CD14-positive monocyte (primary cell): ENCODE measurements around the gene RAB6A. TPM values are rescaled to one million over a fixed set of nuclear protein-coding genes. Genes with fewer than 3 reads are reported as not detected.
A peak's percentile ranks its signal among the peaks of the same experiment; 100 is the strongest.

Source experiments
- DNase-seq, 3 donors: peaks; one replicate each; pipeline ENCODE4 v3.0.0-alpha.2; 2011 to 2022
- H2AFZ ChIP-seq: 2 replicates; pipeline ENCODE4 v1.6.0; 2012; ENCODE audit warnings: mild to moderate bottlenecking, low read depth, low read length, inconsistent platforms; ENCODE audit not compliant: insufficient read depth, poor library complexity, severe bottlenecking
- H3K27ac ChIP-seq, 2 donors: 1 replicate in 1 of 2; 2 replicates in 1 of 2; pipeline ENCODE4 v1.5.1; 2012 to 2013; ENCODE audit warnings: low read length in 2 of 2, control low read depth in 1 of 2, inconsistent platforms in 1 of 2, low read depth in 1 of 2, mild to moderate bottlenecking in 1 of 2
- H3K27me3 ChIP-seq, 2 donors: one replicate each; pipeline versions ENCODE4 v1.6.0 to v1.6.1; 2011 to 2013; ENCODE audit warnings: low read length in 2 of 2; ENCODE audit not compliant: control insufficient read depth in 2 of 2, insufficient read depth in 2 of 2
- H3K36me3 ChIP-seq, 2 donors: replicated peaks in 1 of 2; 1 replicate in 1 of 2; 2 replicates in 1 of 2; pipeline versions ENCODE4 v1.5.1 to v1.6.1; 2012 to 2013; ENCODE audit warnings: low read length in 2 of 2, control low read depth in 1 of 2, inconsistent platforms in 1 of 2, mild to moderate bottlenecking in 1 of 2; ENCODE audit not compliant: insufficient read depth in 2 of 2, control insufficient read depth in 1 of 2
- H3K4me1 ChIP-seq, 2 donors: 1 replicate in 1 of 2; 2 replicates in 1 of 2; pipeline versions ENCODE4 v1.5.1 to v1.6.1; 2012 to 2013; ENCODE audit warnings: low read length in 2 of 2, control low read depth in 1 of 2, inconsistent platforms in 1 of 2, mild to moderate bottlenecking in 1 of 2, moderate library complexity in 1 of 2; ENCODE audit not compliant: insufficient read depth in 2 of 2, control insufficient read depth in 1 of 2
- H3K4me2 ChIP-seq: replicated peaks from 2 replicates; pipeline ENCODE3; 2012; ENCODE audit warnings: low read length, moderate library complexity, mild to moderate bottlenecking; ENCODE audit not compliant: poor library complexity, severe bottlenecking; ENCODE audit errors: extremely low read depth
- H3K4me3 ChIP-seq, 3 experiments: fragments of 200-600 bp in 1 of 3; sonication (generic) in 1 of 3; replicated peaks in 1 of 3; 1 replicate in 2 of 3; 2 replicates in 1 of 3; pipeline ENCODE4 v1.5.1; 2011 to 2013; ENCODE audit warnings: low read length in 3 of 3, mild to moderate bottlenecking in 3 of 3, control low read depth in 2 of 3, low read depth in 2 of 3, inconsistent platforms in 1 of 3, moderate library complexity in 1 of 3
- H3K79me2 ChIP-seq: 2 replicates; pipeline ENCODE4 v1.6.0; 2012; ENCODE audit warnings: mild to moderate bottlenecking, control low read depth, inconsistent platforms, low read length, moderate library complexity; ENCODE audit not compliant: insufficient read depth
- H3K9ac ChIP-seq: 2 replicates; pipeline ENCODE4 v1.6.0; 2017; ENCODE audit warnings: low read length, mild to moderate bottlenecking; ENCODE audit not compliant: insufficient read depth, poor library complexity, severe bottlenecking
- H3K9me3 ChIP-seq, 2 donors: replicated peaks in 1 of 2; 1 replicate in 1 of 2; 2 replicates in 1 of 2; pipeline versions ENCODE4 v1.5.1 to v1.6.1; 2012 to 2013; ENCODE audit warnings: low read length in 2 of 2, control low read depth in 1 of 2; ENCODE audit not compliant: control insufficient read depth in 1 of 2, insufficient read depth in 1 of 2
- H4K20me1 ChIP-seq: 2 replicates; pipeline ENCODE4 v1.6.0; 2012; ENCODE audit warnings: mild to moderate bottlenecking, low read length, control low read depth, moderate library complexity; ENCODE audit not compliant: insufficient read depth
- H3K27ac Mint-ChIP-seq, 7 donors: one replicate each; pipeline ENCODE4 v1.8.0; 2020; ENCODE audit warnings: mild to moderate bottlenecking in 7 of 7, mixed read lengths in 7 of 7, moderate library complexity in 6 of 7, inconsistent platforms in 2 of 7
- H3K27me3 Mint-ChIP-seq, 3 donors: one replicate each; pipeline ENCODE4 v1.8.0; 2021 to 2022; ENCODE audit warnings: low read depth in 3 of 3, mild to moderate bottlenecking in 3 of 3, mixed read lengths in 3 of 3, moderate library complexity in 3 of 3, inconsistent platforms in 1 of 3
- H3K36me3 Mint-ChIP-seq, 2 donors: one replicate each; pipeline ENCODE4 v1.8.0; 2020; ENCODE audit warnings: mixed read lengths in 2 of 2, inconsistent platforms in 1 of 2, mild to moderate bottlenecking in 1 of 2
- H3K4me1 Mint-ChIP-seq: one replicate; pipeline ENCODE4 v1.8.0; 2020; ENCODE audit warnings: mild to moderate bottlenecking, mixed read lengths
- H3K4me3 Mint-ChIP-seq, 2 donors: one replicate each; pipeline ENCODE4 v1.8.0; 2020; ENCODE audit warnings: mild to moderate bottlenecking in 2 of 2, mixed read lengths in 2 of 2, moderate library complexity in 1 of 2
- H3K9me3 Mint-ChIP-seq, 7 donors: one replicate each; pipeline ENCODE4 v1.8.0; 2020 to 2022; ENCODE audit warnings: mixed read lengths in 7 of 7, mild to moderate bottlenecking in 6 of 7, moderate library complexity in 6 of 7, inconsistent platforms in 2 of 7
- WGBS: methylation state at CpG from one replicate; pipeline ENCODE4 v1.1.5; 2013; ENCODE audit warnings: missing lambda C conversion rate; ENCODE audit not compliant: insufficient coverage; 5-methylcytosine and 5-hydroxymethylcytosine counted together
- intact Hi-C, 2 donors: fragments of 100-400 bp; cut with micrococcal nuclease; formaldehyde crosslinking; loops; one replicate each; pipeline versions ENCODE4 v1.15.0 to v1.15.1; 2023
- polyA plus RNA-seq, 3 donors: library from polyadenylated mRNA; depleted of rRNA in 1 of 3; unstranded in 2 of 3; stranded (reverse) in 1 of 3; fragments of 300-500 nt in 2 of 3; fragments of >200 nt in 1 of 3; fragmentation: Illumina TruSeq in 2 of 3; gene quantifications; 1 replicate in 2 of 3; 2 replicates in 1 of 3; pipeline ENCODE4 v1.2.3, GENCODE V29; 2012 to 2021
- TF ChIP-seq, protein P1 (sequence below): fragments of 200-600 bp; IDR thresholded peaks from one replicate; pipeline ENCODE4 v1.8.0; 2022; ENCODE audit warnings: antibody characterized with exemption, mild to moderate bottlenecking

Gene RAB6A
- polyA plus RNA-seq, 3 donors: 38.3 to 91.3 (median 78.6) TPM

DNA sequence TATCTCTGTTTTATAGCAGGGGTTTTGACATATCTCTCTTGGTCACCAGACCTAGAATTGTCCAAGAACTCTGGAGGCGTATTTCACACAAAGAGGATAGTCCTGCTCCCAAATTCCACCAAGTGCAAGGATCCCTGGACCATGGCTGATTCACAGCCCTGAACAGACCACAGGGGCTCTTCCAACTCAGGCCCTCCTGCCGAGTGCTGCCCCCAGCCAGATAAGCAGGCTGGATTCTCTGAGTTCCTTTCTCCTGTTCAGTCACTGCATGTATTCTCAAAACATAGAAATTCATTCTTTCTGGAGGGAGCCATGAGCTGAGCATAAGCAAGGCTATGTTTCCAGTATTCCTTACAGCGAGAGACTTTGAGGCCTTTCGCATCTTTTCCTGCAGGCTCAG is 127.9 kb downstream of the RAB6A start:
- no peak overlapping the region for H3K4me2 ChIP-seq
- peaks cover 0 to 4% of the 10 kb centered on the region in 2 donors for H3K9me3 ChIP-seq
- H3K79me2 ChIP-seq: no peaks in the 10 kb centered on the region
- TF ChIP-seq, protein P1, sequence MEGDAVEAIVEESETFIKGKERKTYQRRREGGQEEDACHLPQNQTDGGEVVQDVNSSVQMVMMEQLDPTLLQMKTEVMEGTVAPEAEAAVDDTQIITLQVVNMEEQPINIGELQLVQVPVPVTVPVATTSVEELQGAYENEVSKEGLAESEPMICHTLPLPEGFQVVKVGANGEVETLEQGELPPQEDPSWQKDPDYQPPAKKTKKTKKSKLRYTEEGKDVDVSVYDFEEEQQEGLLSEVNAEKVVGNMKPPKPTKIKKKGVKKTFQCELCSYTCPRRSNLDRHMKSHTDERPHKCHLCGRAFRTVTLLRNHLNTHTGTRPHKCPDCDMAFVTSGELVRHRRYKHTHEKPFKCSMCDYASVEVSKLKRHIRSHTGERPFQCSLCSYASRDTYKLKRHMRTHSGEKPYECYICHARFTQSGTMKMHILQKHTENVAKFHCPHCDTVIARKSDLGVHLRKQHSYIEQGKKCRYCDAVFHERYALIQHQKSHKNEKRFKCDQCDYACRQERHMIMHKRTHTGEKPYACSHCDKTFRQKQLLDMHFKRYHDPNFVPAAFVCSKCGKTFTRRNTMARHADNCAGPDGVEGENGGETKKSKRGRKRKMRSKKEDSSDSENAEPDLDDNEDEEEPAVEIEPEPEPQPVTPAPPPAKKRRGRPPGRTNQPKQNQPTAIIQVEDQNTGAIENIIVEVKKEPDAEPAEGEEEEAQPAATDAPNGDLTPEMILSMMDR: no peak
- H3K36me3 ChIP-seq: no peaks in the 10 kb centered on the region
- no peak overlapping the region for H2AFZ ChIP-seq
- H3K4me1 ChIP-seq: no peaks in the 10 kb centered on the region
- H3K36me3 Mint-ChIP-seq: no peaks in the 10 kb centered on the region
- no peak overlapping the region for H3K4me3 ChIP-seq
- peaks cover 12% of the 10 kb centered on the region for H3K4me1 Mint-ChIP-seq
- peaks cover 0 to 8% (median 4%) of the 10 kb centered on the region in 7 donors for H3K9me3 Mint-ChIP-seq
- H3K27me3 Mint-ChIP-seq: peaks cover 1 to 4% (median 1%) of the 10 kb centered on the region in 3 donors
- no peak overlapping the region for H3K27ac ChIP-seq
- H4K20me1 ChIP-seq: no peaks in the 10 kb centered on the region
- no peaks in the 10 kb centered on the region for H3K27me3 ChIP-seq
- H3K27ac Mint-ChIP-seq: no peak overlapping the region
- no peak for DNase-seq
- WGBS: 100% methylated on average over 4 of the region's 4 CpGs
- H3K4me3 Mint-ChIP-seq: no peak overlapping the region
- no peak overlapping the region for H3K9ac ChIP-seq
- intact Hi-C loops: no loop called here

DNA sequence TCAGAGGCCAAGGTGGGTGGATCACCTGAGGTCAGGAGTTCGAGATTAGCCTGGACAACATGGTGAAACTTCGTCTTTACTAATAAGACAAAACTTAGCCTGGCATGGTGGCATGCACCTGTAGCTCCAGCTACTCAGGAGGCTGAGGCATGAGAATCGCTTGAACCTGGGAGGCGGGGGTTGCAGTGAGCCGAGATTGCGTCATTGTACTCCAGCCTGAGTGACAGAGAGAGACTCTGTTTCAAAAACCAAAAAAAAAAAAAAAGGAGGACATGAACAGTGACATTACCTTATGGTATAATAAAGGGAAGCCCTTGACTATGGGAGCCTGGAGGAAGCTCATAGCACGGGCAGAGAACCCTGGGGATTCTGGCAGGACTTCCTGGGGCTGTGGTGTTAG is 131.0 kb downstream of the RAB6A start:
- peak overlapping the region in 2 of 7 donors; percentile 5 to 40 for H3K27ac Mint-ChIP-seq
- Histone ChIP-seq H3K4me2 (no peak overlapping the region), H3K4me3 (no peak overlapping the region), H3K79me2 (no peaks in the 10 kb centered on the region), H3K36me3 (no peaks in the 10 kb centered on the region), H3K4me1 (peaks cover 11 to 12% of the 10 kb centered on the region in 2 donors), H4K20me1 (no peaks in the 10 kb centered on the region), H3K27ac (no peak overlapping the region), H3K27me3 (no peaks in the 10 kb centered on the region), H2AFZ (no peak overlapping the region), H3K9ac (no peak overlapping the region), H3K9me3 (peaks cover 0 to 4% of the 10 kb centered on the region in 2 donors)
- H3K36me3 Mint-ChIP-seq: no peaks in the 10 kb centered on the region
- 62% methylated on average over 4 of the region's 7 CpGs for WGBS
- DNase-seq: no peak
- H3K27me3 Mint-ChIP-seq: peaks cover 1 to 5% (median 2%) of the 10 kb centered on the region in 3 donors
- no peak overlapping the region for H3K4me3 Mint-ChIP-seq
- H3K4me1 Mint-ChIP-seq: peaks cover 17% of the 10 kb centered on the region
- TF ChIP-seq, protein P1: no peak
- peaks cover 0 to 8% (median 4%) of the 10 kb centered on the region in 7 donors for H3K9me3 Mint-ChIP-seq
- intact Hi-C loops: no loop called here
